Neural crest cell (in vitro differentiated cells): ENCODE measurements around the gene S100A8. TPM values are rescaled to one million over a fixed set of nuclear protein-coding genes. Genes with fewer than 3 reads are reported as not detected.

Experiments
- DNase-seq: peaks from one replicate; pipeline ENCODE4 v3.0.0; 2021; ENCODE audit warnings: low read depth, mixed read lengths, low spot score
- H3K27ac Mint-ChIP-seq: one replicate; pipeline ENCODE4 v1.8.0; 2021; ENCODE audit warnings: mild to moderate bottlenecking, mixed read lengths; ENCODE audit not compliant: unreplicated experiment
- H3K27me3 Mint-ChIP-seq: 2 replicates; pipeline ENCODE4 v1.8.0; 2021; ENCODE audit warnings: low read depth, mild to moderate bottlenecking, mixed read lengths
- H3K36me3 Mint-ChIP-seq: 2 replicates; pipeline ENCODE4 v1.8.0; 2021; ENCODE audit warnings: low read depth, mild to moderate bottlenecking, mixed read lengths
- H3K4me1 Mint-ChIP-seq: 2 replicates; pipeline ENCODE4 v1.8.0; 2021; ENCODE audit warnings: mixed read lengths
- H3K4me3 Mint-ChIP-seq: one replicate; pipeline ENCODE4 v1.8.0; 2021; ENCODE audit warnings: mild to moderate bottlenecking, mixed read lengths
- H3K9me3 Mint-ChIP-seq: 2 replicates; pipeline ENCODE4 v1.8.0; 2021; ENCODE audit warnings: mixed read lengths
- total RNA-seq: library from RNA; stranded (reverse); gene quantifications from 2 replicates; pipeline ENCODE4 v1.2.1, GENCODE V29; 2021
- TF ChIP-seq, protein P1 (sequence below): fragments of 200-600 bp; sonication (generic); conservative IDR thresholded peaks from 2 replicates; pipeline ENCODE4 v1.5.0; 2021; ENCODE audit warnings: antibody characterized with exemption, mild to moderate bottlenecking

S100A8 gene
- total RNA-seq, 1 donor from 2014 or later: not detected

GRCh38 chr1:153341431-153341934, 49.4 kb downstream of the S100A8 start:
- Mint-ChIP-seq H3K36me3 (no peaks in the 10 kb centered on the region), H3K4me1 (no peaks in the 10 kb centered on the region), H3K27me3 (peaks cover 77% of the 10 kb centered on the region), H3K4me3 (no peak overlapping the region), H3K9me3 (no peaks in the 10 kb centered on the region), H3K27ac (no peak overlapping the region)
- no peak for DNase-seq
- TF ChIP-seq, protein P1, sequence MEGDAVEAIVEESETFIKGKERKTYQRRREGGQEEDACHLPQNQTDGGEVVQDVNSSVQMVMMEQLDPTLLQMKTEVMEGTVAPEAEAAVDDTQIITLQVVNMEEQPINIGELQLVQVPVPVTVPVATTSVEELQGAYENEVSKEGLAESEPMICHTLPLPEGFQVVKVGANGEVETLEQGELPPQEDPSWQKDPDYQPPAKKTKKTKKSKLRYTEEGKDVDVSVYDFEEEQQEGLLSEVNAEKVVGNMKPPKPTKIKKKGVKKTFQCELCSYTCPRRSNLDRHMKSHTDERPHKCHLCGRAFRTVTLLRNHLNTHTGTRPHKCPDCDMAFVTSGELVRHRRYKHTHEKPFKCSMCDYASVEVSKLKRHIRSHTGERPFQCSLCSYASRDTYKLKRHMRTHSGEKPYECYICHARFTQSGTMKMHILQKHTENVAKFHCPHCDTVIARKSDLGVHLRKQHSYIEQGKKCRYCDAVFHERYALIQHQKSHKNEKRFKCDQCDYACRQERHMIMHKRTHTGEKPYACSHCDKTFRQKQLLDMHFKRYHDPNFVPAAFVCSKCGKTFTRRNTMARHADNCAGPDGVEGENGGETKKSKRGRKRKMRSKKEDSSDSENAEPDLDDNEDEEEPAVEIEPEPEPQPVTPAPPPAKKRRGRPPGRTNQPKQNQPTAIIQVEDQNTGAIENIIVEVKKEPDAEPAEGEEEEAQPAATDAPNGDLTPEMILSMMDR: no peak

DNA sequence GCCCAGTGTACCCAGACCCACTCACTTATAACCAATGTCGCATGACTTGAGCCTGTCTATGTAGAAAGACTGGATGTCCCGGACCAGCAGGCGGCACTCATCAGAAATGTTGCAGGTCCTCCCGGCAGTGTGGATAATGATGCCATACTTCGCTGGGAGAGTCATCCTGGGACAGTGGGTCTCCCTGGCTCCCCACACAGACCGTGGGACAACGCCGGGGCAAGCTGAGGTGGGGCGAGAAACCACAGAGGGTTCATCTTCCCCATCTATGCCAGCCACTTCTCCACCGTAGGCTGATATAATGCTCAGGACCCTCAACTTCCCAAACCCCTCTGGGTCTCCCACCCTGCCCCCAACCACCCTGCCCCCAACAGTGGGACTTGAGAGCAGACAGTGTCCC, 50.5 kb downstream of the S100A8 start:
- Mint-ChIP-seq H3K4me3 (no peak overlapping the region), H3K27ac (no peak overlapping the region), H3K4me1 (no peaks in the 10 kb centered on the region), H3K27me3 (peaks cover 67% of the 10 kb centered on the region), H3K36me3 (no peaks in the 10 kb centered on the region), H3K9me3 (no peaks in the 10 kb centered on the region)
- TF ChIP-seq, protein P1: no peak
- no peak for DNase-seq

Other genes with a start within 250 kb of the S100A8 start
- not detected in 2 replicates for gene SPRR2G, start 240.2 kb downstream of the S100A8 start, total RNA-seq
- gene LELP1, start 187.6 kb downstream of the S100A8 start, total RNA-seq: not detected in 2 replicates
- gene PRR9, start 173.5 kb downstream of the S100A8 start, total RNA-seq: not detected in 2 replicates
- not detected in 2 replicates for gene LORICRIN, start 131.4 kb downstream of the S100A8 start, total RNA-seq
- not detected in 2 replicates for gene PGLYRP3, start 78.1 kb downstream of the S100A8 start, total RNA-seq
- gene PGLYRP4, start 42.2 kb downstream of the S100A8 start, total RNA-seq: not detected in 2 replicates
- gene S100A9, start 33.2 kb downstream of the S100A8 start, total RNA-seq: not detected in 2 replicates
- gene S100A12, start 15.5 kb downstream of the S100A8 start, total RNA-seq: not detected in 2 replicates
- not detected in 2 replicates for gene S100A7A, start 25.4 kb upstream of the S100A8 start, total RNA-seq
- not detected in 2 replicates for gene S100A7, start 69.6 kb upstream of the S100A8 start, total RNA-seq
- gene S100A6, start 144.9 kb upstream of the S100A8 start, total RNA-seq: not detected in 2 replicates
- not detected in 2 replicates for gene S100A5, start 149.9 kb upstream of the S100A8 start, total RNA-seq
- 10.3 and 11.7 TPM in 2 replicates for gene S100A4, start 154.7 kb upstream of the S100A8 start, total RNA-seq
- gene S100A3, start 158.2 kb upstream of the S100A8 start, total RNA-seq: not detected in 2 replicates
- not detected in 2 replicates for gene S100A2, start 174.8 kb upstream of the S100A8 start, total RNA-seq
- gene S100A16, start 222.1 kb upstream of the S100A8 start, total RNA-seq: 5.3 and 7.1 TPM in 2 replicates
- gene S100A14, start 225.3 kb upstream of the S100A8 start, total RNA-seq: not detected in 2 replicates
- gene S100A13, start 236.4 kb upstream of the S100A8 start, total RNA-seq: 30.2 and 33.7 TPM in 2 replicates
- not detected in 2 replicates for gene S100A1, start 237.4 kb upstream of the S100A8 start, total RNA-seq
- 132 and 136 TPM in 2 replicates for gene CHTOP, start 243.0 kb upstream of the S100A8 start, total RNA-seq